WTC11 (cell line): Measurements from ENCODE around the gene CMTM4. TPM values are rescaled to one million over a fixed set of nuclear protein-coding genes. Genes with fewer than 3 reads are reported as not detected.
A peak's percentile ranks its signal among the peaks of the same experiment; 100 is the strongest.

ENCODE experiments used
- ATAC-seq: fragments of 200-7000 bp; cut with Tn5 transposase; 2 replicates; pipeline ENCODE4 v1.10.0; 2021; ENCODE audit warnings: mild to moderate bottlenecking, moderate library complexity
- CTCF ChIA-PET: fragments of 300-600 bp; sonication (Branson Sonifier 250); formaldehyde crosslinking; loops from one replicate; lab custom pipeline; 2021; ENCODE audit warnings: antibody characterized with exemption; lab: Charles Lee
- POLR2A ChIA-PET: fragments of 350-600 bp; sonication (Branson Sonifier 250); formaldehyde crosslinking; loops from one replicate; lab custom pipeline; 2021; ENCODE audit warnings: antibody characterized with exemption; lab: Charles Lee
- DNase-seq: peaks from one replicate; pipeline ENCODE4 v3.0.0; 2021; ENCODE audit warnings: low spot score
- H3K27ac Mint-ChIP-seq: 2 replicates; pipeline ENCODE4 v1.8.0; 2021; ENCODE audit warnings: mixed read lengths
- H3K27me3 Mint-ChIP-seq: 2 replicates; pipeline ENCODE4 v1.8.0; 2021; ENCODE audit warnings: low read depth, mild to moderate bottlenecking, moderate library complexity, mixed read lengths
- H3K36me3 Mint-ChIP-seq: 2 replicates; pipeline ENCODE4 v1.8.0; 2021; ENCODE audit warnings: mixed read lengths
- H3K4me1 Mint-ChIP-seq: 2 replicates; pipeline ENCODE4 v1.8.0; 2022; ENCODE audit warnings: mixed read lengths
- H3K4me3 Mint-ChIP-seq: 2 replicates; pipeline ENCODE4 v1.8.0; 2021; ENCODE audit warnings: mild to moderate bottlenecking, moderate library complexity, mixed read lengths
- H3K9me3 Mint-ChIP-seq: 2 replicates; pipeline ENCODE4 v1.8.0; 2021; ENCODE audit warnings: mixed read lengths
- ARID4B ChIP-seq: sonication (generic); formaldehyde crosslinking; IDR thresholded peaks from 2 replicates; pipeline ENCODE4 v1.8.0; 2023; ENCODE audit warnings: missing genetic modification reagents, mild to moderate bottlenecking, borderline replicate concordance
- CREM ChIP-seq: sonication (generic); formaldehyde crosslinking; IDR thresholded peaks from 2 replicates; pipeline ENCODE4 v1.8.1; 2022; ENCODE audit warnings: mild to moderate bottlenecking, missing genetic modification reagents, moderate library complexity
- ETV6 ChIP-seq: sonication (generic); formaldehyde crosslinking; IDR thresholded peaks from 2 replicates; pipeline ENCODE4 v1.8.1; 2022; ENCODE audit warnings: mild to moderate bottlenecking, missing genetic modification reagents
- GRHL2 ChIP-seq: fragments of 250-450 bp; sonication (Bioruptor Pico); IDR thresholded peaks from 2 replicates; pipeline ENCODE4 v1.8.0; 2022; ENCODE audit warnings: mild to moderate bottlenecking, moderate library complexity; ENCODE audit not compliant: insufficient replicate concordance, severe bottlenecking
- MLX ChIP-seq: sonication (generic); formaldehyde crosslinking; IDR thresholded peaks from 2 replicates; pipeline ENCODE4 v1.8.1; 2023; ENCODE audit warnings: mild to moderate bottlenecking, missing genetic modification reagents, moderate library complexity
- MYBL2 ChIP-seq: sonication (generic); formaldehyde crosslinking; IDR thresholded peaks from 2 replicates; pipeline ENCODE4 v1.8.1; 2023; ENCODE audit warnings: mild to moderate bottlenecking, moderate library complexity, missing genetic modification reagents
- NFE2L1 ChIP-seq: sonication (generic); formaldehyde crosslinking; IDR thresholded peaks from 2 replicates; pipeline ENCODE4 v1.8.1; 2023; ENCODE audit warnings: missing genetic modification reagents
- NR2C2 ChIP-seq: sonication (generic); formaldehyde crosslinking; IDR thresholded peaks from 2 replicates; pipeline ENCODE4 v1.8.0; 2022; ENCODE audit warnings: mild to moderate bottlenecking, missing genetic modification reagents
- OVOL2 ChIP-seq: fragments of 250-450 bp; sonication (Bioruptor Pico); IDR thresholded peaks from 2 replicates; pipeline ENCODE4 v1.9.0; 2021; ENCODE audit warnings: mild to moderate bottlenecking, borderline replicate concordance
- SMAD3 ChIP-seq: sonication (generic); formaldehyde crosslinking; IDR thresholded peaks from 2 replicates; pipeline ENCODE4 v1.8.0; 2022; ENCODE audit warnings: missing genetic modification reagents, mild to moderate bottlenecking, borderline replicate concordance
- TCF7 ChIP-seq: sonication (generic); formaldehyde crosslinking; IDR thresholded peaks from 2 replicates; pipeline ENCODE4 v1.8.0; 2022; ENCODE audit warnings: mild to moderate bottlenecking, low read depth, missing genetic modification reagents, moderate library complexity
- ZMAT4 ChIP-seq: fragments of 250-450 bp; sonication (Bioruptor Pico); IDR thresholded peaks from 2 replicates; pipeline ENCODE4 v1.9.0; 2021; ENCODE audit warnings: mild to moderate bottlenecking
- ZNF512 ChIP-seq: sonication (generic); formaldehyde crosslinking; IDR thresholded peaks from 2 replicates; pipeline ENCODE4 v1.8.1; 2022; ENCODE audit warnings: missing genetic modification reagents, borderline replicate concordance
- ZSCAN18 ChIP-seq: fragments of 250-450 bp; sonication (Bioruptor Pico); IDR thresholded peaks from 2 replicates; pipeline ENCODE4 v2.1.2; 2022; ENCODE audit warnings: mild to moderate bottlenecking, moderate library complexity
- total RNA-seq: library from RNA; stranded (reverse); gene quantifications from 3 replicates; pipeline ENCODE4 v1.2.3, GENCODE V29; 2021
- TF ChIP-seq, protein P1 (sequence below): sonication (generic); formaldehyde crosslinking; IDR thresholded peaks from 2 replicates; pipeline ENCODE4 v1.8.0; 2022; ENCODE audit warnings: mild to moderate bottlenecking, missing genetic modification reagents

Gene CMTM4
- total RNA-seq, 1 experiment from 2014 or later, result 56.2 TPM

GRCh38 chr16:66618588-66619375, 77.8 kb downstream of the CMTM4 start:
- Mint-ChIP-seq H3K36me3 (peaks cover 53% of the 10 kb centered on the region), H3K4me1 (peaks cover 28% of the 10 kb centered on the region), H3K27ac (peak overlapping the region; percentile 19; the same call in 1 of the 2 replicates), H3K4me3 (no peak overlapping the region), H3K27me3 (no peaks in the 10 kb centered on the region), H3K9me3 (no peaks in the 10 kb centered on the region)
- ChIA-PET POLR2A (no interaction called here), CTCF (interaction anchor here (1.1 to 5.1 kb wide), 4 partner anchors 10 to 254 kb away, joined by 3 to 60 read pairs (median 5); no protein-coding TSS in a partner anchor)
- TF ChIP-seq CREM (no peak), ZMAT4 (no peak), ETV6 (no peak), ZSCAN18 (no peak), MLX (CRISPR knock-in tag) (no peak), NR2C2 (no peak), SMAD3 (CRISPR knock-in tag) (no peak), ZNF512 (CRISPR knock-in tag) (no peak), NFE2L1 (no peak), MYBL2 (no peak), ARID4B (CRISPR knock-in tag) (no peak), TCF7 (CRISPR knock-in tag) (no peak), GRHL2 (CRISPR knock-in tag) (no peak), OVOL2 (CRISPR knock-in tag) (no peak)
- TF ChIP-seq, protein P1, sequence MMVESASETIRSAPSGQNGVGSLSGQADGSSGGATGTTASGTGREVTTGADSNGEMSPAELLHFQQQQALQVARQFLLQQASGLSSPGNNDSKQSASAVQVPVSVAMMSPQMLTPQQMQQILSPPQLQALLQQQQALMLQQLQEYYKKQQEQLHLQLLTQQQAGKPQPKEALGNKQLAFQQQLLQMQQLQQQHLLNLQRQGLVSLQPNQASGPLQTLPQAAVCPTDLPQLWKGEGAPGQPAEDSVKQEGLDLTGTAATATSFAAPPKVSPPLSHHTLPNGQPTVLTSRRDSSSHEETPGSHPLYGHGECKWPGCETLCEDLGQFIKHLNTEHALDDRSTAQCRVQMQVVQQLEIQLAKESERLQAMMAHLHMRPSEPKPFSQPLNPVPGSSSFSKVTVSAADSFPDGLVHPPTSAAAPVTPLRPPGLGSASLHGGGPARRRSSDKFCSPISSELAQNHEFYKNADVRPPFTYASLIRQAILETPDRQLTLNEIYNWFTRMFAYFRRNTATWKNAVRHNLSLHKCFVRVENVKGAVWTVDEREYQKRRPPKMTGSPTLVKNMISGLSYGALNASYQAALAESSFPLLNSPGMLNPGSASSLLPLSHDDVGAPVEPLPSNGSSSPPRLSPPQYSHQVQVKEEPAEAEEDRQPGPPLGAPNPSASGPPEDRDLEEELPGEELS (CRISPR knock-in tag), result no peak
- ATAC-seq (no peak), DNase-seq (no peak)
